GM12864 (cell line): ENCODE results near the gene JUN.

Experiments used
- DNase-seq: peaks from one replicate; pipeline ENCODE4 v3.0.0-alpha.2; 2011; ENCODE audit warnings: low read depth
- H3K4me3 ChIP-seq: 2 replicates; pipeline ENCODE4 v1.5.1; 2011; ENCODE audit warnings: mild to moderate bottlenecking, low read depth, low read length, control low read depth
- TF ChIP-seq, protein P1 (sequence below): IDR thresholded peaks from 2 replicates; pipeline ENCODE4 v1.5.1; 2011; ENCODE audit warnings: low read depth, mild to moderate bottlenecking, moderate library complexity, low read length, control low read depth, inconsistent platforms; ENCODE audit errors: missing control alignments

The JUN gene

DNA sequence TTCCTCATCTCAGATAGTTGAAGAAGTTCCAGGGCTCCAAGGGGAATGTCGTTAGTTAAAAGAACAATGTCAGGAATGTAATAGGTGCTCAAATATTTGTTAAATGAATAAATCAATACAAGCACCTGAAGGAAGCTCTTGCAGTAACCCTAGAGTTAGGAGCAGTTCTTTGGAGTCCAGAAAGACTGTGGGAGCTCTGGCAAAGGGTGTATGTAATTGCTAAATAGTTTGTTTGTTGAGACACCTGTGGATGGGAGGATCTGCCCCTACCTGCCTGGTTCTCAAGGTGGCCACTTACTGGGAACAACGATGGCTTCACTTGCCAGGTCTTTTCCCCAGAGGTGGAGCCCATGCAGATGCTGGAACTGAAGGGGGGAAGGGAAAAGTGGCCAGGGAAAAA, 27.5 kb upstream of the JUN start:
- H3K4me3 ChIP-seq = no peak overlapping the region
- no peak for DNase-seq
- TF ChIP-seq, protein P1, sequence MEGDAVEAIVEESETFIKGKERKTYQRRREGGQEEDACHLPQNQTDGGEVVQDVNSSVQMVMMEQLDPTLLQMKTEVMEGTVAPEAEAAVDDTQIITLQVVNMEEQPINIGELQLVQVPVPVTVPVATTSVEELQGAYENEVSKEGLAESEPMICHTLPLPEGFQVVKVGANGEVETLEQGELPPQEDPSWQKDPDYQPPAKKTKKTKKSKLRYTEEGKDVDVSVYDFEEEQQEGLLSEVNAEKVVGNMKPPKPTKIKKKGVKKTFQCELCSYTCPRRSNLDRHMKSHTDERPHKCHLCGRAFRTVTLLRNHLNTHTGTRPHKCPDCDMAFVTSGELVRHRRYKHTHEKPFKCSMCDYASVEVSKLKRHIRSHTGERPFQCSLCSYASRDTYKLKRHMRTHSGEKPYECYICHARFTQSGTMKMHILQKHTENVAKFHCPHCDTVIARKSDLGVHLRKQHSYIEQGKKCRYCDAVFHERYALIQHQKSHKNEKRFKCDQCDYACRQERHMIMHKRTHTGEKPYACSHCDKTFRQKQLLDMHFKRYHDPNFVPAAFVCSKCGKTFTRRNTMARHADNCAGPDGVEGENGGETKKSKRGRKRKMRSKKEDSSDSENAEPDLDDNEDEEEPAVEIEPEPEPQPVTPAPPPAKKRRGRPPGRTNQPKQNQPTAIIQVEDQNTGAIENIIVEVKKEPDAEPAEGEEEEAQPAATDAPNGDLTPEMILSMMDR = no peak

GRCh38 chr1:58809325-58810010, 25.6 kb upstream of the JUN start:
- H3K4me3 ChIP-seq = no peak overlapping the region
- DNase-seq = no peak
- TF ChIP-seq, protein P1 = no peak

GRCh38 chr1:58808077-58808476, 24.2 kb upstream of the JUN start:
- H3K4me3 ChIP-seq = no peak overlapping the region
- no peak for DNase-seq
- TF ChIP-seq, protein P1 = no peak

DNA sequence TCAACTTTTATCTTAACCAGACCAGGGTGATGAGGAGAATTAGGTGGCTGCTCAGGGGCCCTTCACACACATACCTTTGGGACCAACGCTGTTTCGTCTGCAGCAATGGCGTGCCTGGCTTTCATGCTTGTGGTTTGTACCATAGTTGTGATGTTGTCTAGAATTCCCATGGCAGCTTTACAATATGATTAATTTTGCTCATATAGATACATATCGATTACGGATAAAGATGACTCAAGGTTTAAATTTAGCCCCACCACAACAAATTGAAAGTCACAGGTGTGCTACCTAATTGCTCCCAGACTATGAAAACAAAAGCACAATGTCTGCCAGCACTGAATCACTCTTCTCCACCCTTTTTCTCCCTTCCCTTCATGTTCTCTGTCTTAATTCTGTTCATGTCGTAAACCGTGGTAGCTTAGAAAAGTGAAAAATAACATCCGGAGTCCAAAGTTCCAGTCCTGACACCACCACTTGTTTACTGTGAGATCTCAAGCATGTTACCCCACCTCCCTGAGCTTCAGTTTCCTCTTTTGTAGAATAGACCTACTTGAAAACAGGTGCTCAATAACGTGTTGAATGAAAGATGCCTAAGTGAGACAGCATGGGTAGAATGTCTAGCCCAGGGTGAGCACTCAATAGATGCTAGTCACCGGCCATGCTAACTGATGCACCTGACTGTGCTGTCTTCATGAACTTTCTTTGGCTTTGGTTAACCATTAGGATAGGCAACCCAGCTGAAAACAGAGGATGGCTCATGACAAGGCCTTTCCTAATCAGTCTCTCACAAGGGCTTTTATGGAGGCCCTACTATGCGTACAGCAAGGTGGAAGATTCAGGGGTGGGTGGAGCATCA, 22.1 kb upstream of the JUN start:
- TF ChIP-seq, protein P1 = no peak
- no peak overlapping the region for H3K4me3 ChIP-seq
- no peak for DNase-seq

- TF ChIP-seq, protein P1 = no peak
- no peak for DNase-seq
- no peak overlapping the region for H3K4me3 ChIP-seq
Measured at GRCh38 chr1:58804853-58805565, 21.2 kb upstream of the JUN start.

DNA sequence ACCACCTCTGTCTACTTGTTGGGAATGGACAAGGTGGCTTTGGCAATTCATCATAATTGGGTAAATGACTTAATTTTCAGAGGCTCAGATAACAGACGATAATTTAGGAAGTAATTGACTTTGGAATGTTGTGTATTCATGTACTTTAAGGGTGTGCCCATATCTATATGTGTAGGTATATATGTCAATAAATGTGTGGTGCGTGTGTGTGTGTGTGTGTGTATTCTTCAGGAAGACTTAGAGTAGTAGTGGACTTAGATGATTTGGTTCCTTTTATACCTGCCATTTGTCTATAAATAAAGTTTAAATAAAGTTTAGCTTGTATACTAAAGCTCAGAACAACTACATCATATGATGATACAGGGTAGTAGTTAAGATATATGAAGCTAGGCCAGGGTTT, 20.0 kb upstream of the JUN start:
- no peak overlapping the region for H3K4me3 ChIP-seq
- TF ChIP-seq, protein P1 = no peak
- no peak for DNase-seq
